ENCODE results near the gene TMEM26.

The TMEM26 gene

DNA sequence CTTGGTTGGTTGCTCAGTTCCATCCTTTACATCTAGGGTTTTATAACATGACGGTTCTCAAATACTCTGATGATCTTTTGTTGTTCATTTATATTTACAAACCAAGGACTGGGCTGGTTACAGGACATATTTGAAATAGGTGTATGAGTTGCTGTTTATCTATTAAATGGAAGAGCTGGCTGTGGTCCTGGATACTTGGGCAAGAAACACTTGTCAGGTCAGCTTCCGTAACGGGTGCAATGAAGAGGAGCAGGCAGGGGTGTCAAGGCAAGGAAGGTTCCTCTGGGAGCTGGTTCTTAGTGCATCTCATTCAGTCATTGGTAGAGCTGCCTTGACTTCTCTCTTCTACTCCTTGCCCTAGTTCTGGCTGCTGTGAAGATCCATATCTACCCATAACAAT, 4.8 kb upstream of the TMEM26 start:
- no peak for DNase-seq

GRCh38 chr10:61456095-61456789, 3.1 kb upstream of the TMEM26 start:
- DNase-seq: no peak

DNA sequence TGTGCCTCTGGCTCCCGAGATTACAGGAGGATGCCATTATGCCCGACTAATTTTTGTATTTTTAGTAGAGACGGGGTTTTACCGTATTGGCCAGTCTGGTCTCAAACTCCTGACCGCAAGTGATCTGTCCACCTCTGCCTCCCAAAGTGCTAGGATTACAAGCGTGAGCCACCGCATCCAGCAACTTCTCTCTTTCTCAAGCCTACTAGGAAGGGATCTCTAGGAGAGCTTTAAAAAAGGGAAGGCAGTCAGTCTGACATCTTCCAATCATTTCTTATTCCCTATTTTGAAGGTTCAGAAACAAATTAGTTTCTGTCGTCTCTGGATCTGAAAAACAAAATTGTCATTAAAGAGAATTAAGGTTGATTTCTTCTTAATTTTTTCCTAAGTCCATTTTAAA, 2.5 kb upstream of the TMEM26 start:
- DNase-seq: no peak

DNA sequence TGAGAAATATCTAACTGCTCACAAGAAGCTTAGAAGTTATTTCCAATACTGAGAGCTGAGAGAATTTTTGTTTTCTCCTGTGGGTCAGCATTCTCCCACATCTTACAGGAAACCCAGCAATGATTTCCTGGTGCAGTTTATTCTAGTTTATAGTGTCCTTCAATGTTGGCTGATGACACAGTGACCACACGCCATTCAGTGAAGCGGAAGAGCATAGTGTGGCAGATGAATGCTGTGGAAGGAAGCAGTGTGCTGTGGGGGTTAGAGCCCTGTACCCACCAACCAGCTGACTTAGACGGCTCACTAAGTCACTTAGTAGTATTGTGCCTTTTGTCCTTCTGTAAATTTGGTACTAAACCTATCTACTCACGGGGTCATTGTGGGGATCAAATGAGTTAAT, 1.4 kb upstream of the TMEM26 start:
- no peak for DNase-seq

GRCh38 chr10:61452151-61452651, 980 bp downstream of the TMEM26 start:
- no peak for DNase-seq

DNA sequence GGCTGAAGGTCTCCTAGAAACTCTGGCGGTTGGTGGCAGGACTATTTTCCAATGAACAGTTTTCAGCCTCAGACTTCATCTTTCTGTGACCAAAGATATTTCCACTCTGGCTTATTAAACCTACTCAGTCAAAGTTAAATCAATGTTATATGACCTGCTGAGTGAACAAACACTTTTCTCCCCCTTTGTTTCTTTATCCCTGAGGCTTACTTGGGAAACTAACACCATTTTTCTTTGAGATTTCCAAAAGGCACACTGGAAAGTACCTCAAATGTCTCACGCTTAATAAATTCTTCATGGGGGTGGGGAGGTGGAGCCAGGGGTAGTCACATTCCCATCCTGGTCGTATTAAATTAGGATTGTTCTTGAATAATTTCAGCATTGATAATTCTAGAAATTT, 1.8 kb downstream of the TMEM26 start:
- DNase-seq: no peak

- DNase-seq: no peak
These were observed 4.2 kb downstream of the TMEM26 start for GRCh38 chr10:61448841-61449600.

DNA sequence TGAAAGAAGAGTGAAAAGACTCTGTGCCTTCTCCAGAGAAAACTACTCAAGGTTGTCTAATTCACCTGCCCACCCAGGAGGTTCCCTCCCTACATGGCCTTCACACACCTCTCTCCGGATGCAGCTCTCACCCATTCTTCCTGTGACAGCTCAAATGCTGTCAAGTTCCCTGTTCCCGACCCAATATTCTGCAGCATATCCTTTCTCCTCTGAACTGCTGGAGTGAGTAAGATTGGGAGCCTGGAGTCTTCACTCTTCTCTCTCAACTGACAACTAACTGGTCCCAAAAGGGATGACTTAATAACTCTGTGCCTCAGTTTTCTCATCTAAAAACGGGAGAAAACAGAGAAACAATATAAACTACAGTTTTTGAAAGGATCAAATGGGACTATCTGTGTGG, 5.1 kb downstream of the TMEM26 start:
- no peak for DNase-seq

DNA sequence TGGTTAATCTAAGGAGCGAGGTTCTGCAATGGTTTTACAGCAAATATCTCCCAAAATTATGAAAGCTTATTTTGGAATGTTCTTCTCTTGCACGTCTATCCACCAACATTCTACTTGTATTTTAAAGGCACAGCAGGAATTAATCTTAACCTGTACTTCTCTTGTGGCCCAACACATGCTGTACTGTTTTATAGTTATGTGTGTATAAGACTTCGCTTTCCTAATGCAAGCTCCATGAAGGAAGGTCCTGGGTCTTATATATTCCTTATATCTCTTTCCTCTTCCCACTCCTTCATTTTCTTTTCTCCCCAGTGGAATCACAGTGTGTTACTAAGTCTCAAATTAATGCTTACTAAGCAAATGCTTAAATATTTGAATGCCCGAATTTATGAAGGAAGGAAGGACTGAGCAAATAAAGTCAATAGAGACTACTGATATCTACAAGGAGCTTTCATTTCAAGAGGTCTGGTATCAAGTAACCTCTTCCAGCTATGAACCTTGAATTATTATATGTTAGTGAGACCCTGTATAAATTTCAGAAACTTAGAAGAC, 14.0 kb downstream of the TMEM26 start:
- DNase-seq: no peak

DNA sequence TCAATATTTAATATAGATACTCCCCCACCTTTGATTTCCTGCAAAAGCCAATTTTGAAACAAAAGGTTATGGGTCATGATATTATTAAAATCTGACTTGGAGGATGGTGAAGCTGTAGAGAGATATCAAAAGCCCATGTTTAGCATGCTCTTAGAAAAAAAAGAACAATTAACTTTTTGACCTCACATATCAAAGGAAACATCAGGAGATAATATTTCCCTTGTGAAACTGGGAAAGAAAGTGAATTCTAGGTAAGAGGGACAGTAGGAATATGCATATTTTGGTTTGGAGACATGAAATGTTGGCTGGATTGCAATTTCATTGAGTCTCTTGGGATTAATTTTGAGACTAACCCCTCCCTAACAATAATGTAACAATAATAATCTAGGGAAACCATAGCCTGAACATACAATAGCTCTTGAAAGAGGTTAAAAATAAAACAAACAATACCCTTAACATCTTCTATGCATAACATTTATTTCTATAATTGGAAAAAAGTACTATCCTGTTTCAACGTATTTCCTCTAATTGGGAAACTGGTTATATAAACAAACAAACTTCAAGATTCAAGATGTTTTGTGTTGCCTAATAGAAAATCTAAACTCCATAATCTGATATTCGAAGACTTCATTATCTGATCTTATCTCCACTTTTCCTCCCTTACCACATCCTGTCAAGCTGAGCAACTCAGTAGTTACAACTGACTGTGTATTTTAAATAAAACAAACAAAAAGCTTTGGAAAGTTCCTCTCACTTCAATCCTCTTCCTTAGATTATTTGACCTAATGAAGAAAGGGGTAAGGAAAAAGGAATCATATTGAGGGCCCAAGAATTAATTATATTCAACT, 14.8 kb downstream of the TMEM26 start:
- no peak for DNase-seq

DNA sequence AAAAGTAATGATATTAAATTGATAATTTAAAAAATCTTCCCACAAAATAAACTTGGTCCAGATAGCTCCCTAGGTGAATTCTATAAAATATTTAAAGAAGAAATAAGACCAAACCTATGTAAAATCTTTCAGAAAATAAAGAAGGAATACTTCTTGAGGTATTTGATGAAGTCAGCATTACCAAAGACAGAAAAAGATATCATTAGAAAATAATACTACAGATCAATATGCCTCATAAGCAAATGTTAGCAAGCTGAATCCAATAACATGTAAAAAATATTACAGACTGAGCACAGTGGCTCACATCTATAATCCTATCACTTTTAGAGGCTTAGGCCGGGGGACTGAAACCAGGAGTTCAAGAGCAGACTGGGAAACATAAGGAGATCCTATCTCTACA, 30.0 kb downstream of the TMEM26 start:
- DNase-seq: no peak

GRCh38 chr10:61417661-61418060, 35.5 kb downstream of the TMEM26 start:
- DNase-seq: no peak

GRCh38 chr10:61415824-61416223, 37.4 kb downstream of the TMEM26 start:
- no peak for DNase-seq

DNA sequence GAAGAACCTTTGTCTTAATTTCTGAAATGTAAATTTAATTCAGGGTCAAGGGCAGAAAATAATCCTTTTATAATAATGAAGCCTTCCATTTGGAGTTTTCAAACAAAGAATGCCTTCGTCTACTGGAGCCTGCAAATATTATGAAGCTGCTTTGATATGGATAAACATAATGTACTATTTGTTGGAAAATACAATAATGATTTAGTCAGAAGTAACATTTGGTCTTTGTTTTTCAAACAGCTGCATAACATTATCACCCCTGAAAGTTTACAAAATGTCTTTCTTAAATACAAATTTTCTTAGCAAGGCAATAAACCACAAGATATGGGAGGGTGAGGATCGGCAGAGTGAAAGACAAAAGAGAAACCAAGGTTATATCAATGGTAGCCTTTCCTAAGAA, 41.5 kb downstream of the TMEM26 start:
- DNase-seq: peak in 1 of 2 donors; percentile 32

DNA sequence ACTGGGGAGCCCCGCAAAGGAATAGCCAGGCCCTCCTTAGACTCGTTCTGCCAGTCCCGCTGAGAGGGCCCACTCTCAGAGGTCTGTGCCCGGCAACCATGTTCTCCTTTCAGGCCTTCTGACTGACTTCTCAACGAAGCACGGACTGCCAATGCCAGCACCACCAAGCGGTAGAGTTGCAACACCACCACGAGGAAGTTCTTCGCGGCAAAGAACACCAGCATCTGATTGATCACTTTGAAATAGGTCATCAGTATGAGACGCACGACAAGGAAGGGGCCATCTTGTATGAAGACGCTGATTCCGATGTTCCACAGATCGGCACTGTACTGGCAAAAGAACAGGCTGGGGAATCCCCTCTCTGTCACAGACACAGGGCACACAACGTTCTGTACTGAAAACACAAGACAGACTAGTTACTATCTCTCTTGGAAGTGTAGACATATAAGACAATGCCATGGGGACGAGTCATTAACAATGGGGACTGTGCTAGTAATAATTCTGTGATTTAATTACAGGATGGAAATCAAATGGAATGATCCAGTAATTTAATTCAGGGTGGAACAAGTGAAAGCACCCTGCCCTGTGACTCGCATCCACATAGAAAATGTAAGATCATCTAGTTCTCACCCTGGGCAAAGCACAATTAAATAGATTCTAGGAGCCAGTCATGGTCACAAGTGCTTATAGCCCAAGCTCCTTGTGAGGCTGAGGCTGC, 42.7 kb downstream of the TMEM26 start:
- no peak for DNase-seq

DNA sequence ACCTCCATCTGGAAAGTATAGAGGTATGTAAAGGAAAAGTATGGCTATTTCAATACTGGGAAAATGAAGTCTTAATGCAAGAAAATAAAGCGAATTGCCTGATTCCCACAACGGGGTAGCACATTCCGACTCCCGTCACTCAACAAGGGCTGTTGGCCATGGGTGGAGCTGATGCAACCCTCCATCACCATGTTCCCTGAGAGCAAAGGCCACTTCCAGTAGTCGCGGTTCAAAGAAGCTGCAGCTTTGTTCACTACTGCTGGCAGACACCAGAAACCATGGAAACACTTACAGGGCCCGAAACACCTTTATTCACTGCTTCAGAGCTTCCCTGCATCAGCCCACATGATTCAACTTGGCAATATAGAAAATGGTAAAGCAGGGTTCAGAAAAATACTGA, 44.0 kb downstream of the TMEM26 start:
- DNase-seq: no peak

DNA sequence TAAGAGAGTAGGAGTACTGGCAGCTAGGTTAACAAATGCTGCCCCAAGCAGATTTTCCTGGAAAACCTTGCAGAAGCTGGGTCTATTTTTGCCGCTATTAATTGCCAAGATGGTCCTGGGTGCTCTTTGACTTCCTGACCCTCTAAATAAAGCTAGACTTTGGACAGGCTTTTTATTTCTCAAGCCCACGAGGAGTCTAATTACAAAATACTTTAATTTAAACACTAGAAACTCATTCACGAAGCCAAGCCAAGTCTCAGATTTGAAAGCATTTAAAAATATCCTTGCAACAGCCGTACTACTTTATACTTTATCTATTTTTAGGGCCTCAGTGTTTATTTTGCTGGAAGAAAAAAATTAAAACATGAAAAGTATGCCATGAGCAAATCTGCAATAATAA, 45.1 kb downstream of the TMEM26 start:
- no peak for DNase-seq

GRCh38 chr10:61406736-61407135, 46.4 kb downstream of the TMEM26 start:
- no peak for DNase-seq

DNA sequence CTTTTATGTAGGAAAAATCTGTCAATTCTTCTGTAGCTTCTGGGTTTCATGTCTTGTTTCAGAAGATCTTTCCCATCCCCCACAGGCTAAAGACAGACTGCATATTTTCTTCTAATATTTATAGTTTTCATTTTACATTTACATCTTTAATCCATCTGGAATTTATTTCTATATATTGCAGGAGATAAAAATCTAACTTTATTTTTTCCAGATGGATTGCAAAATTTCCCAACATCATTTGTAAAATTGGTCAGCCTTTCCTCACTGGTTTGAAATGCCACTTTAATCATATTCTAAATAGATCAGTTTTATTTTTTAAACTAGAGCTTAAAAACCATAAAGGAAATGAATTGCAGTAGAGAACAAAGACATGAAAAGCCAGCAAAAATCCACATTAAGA, 46.9 kb downstream of the TMEM26 start:
- DNase-seq: no peak

- DNase-seq: no peak
These were observed 48.4 kb downstream of the TMEM26 start for GRCh38 chr10:61404751-61405150.

- no peak for DNase-seq
These were observed 52.7 kb downstream of the TMEM26 start for GRCh38 chr10:61400524-61400923.

GRCh38 chr10:61399406-61399805, 53.8 kb downstream of the TMEM26 start:
- no peak for DNase-seq
